Measurements from ENCODE around the gene VAV2. TPM values are rescaled to one million over a fixed set of nuclear protein-coding genes. Genes with fewer than 3 reads are reported as not detected.

VAV2 gene
- polyA plus RNA-seq, 1 of the 3 experiments (the other 2 are of a cell fraction), result 14.9 TPM

DNA sequence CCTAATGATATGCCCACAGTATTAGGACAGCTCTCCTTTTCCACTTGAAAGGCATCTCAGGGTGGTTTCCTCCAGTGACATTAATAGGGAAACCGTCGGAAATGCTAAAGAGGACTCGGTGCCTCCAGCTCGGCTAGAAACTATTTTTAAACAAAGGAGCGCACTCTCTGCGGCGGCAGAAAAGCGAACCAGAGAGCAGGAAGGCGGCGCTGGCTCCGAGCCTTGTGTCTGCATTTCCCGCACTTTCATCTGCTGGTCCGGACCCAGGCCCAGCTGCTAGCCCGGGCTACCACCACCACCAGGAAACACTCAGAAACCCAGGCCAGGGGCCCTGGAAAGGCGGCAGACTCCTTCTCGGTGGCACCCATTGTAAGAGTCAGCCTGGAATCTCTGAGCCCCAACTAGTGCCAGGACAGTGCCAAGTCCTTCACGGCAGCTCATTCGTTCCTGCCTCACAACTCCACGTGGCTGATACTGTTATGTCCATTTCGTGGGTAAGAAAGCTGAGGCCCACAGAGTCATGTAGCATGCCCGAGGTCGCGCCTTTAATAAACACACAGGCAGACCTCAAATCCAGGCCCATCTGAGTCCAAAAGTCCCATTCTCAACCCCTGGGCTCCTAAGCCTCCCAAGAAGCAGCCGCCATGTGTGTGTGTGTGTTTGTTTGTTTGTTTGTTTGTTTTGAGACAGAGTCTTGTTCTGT lies 73.9 kb downstream of the VAV2 start:
- H3K27me3 ChIP-seq (ENCODE audit: insufficient read depth), result no peaks in the 10 kb centered on the region
- POLR2A ChIA-PET, result no interaction called here
- peaks cover 0 to 31% of the 10 kb centered on the region in 2 experiments; a peak in 1 of 4 replicates for H3K4me1 ChIP-seq (ENCODE audit: control insufficient read depth in 1 of 2, insufficient read depth in 2 of 2, low read depth in 1 of 2, low read length in 1 of 2)
- H3K4me2 ChIP-seq, result no peak overlapping the region
- H4K20me1 ChIP-seq (ENCODE audit: insufficient read depth), result peaks cover 73% of the 10 kb centered on the region
- H3K9me2 ChIP-seq, result no peaks in the 10 kb centered on the region
- H3K9me3 ChIP-seq, result no peaks in the 10 kb centered on the region
- no peak for TF ChIP-seq ELF1 (IDR thresholded peaks at IDR 0.05)
- no peak for TF ChIP-seq ZBTB33 (IDR thresholded peaks at IDR 0.05; ENCODE audit: borderline replicate concordance, low read depth)
- no peak for TF ChIP-seq POLR2AphosphoS5 (IDR thresholded peaks at IDR 0.05; ENCODE audit: low read depth, low read length)
- TF ChIP-seq SIN3A (IDR thresholded peaks at IDR 0.05; ENCODE audit: borderline replicate concordance, low read depth, low read length), result no peak
- TF ChIP-seq NRF1 (IDR thresholded peaks at IDR 0.05; ENCODE audit: low read depth, low read length), result no peak
- TF ChIP-seq, protein P1, sequence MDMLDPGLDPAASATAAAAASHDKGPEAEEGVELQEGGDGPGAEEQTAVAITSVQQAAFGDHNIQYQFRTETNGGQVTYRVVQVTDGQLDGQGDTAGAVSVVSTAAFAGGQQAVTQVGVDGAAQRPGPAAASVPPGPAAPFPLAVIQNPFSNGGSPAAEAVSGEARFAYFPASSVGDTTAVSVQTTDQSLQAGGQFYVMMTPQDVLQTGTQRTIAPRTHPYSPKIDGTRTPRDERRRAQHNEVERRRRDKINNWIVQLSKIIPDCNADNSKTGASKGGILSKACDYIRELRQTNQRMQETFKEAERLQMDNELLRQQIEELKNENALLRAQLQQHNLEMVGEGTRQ (IDR thresholded peaks at IDR 0.05; ENCODE audit: borderline replicate concordance, low read depth, low read length), result no peak
- TF ChIP-seq GABPA (IDR thresholded peaks at IDR 0.05; ENCODE audit: low read depth), result no peak
- no peak for TF ChIP-seq USF1 (IDR thresholded peaks at IDR 0.05; ENCODE audit: borderline replicate concordance, low read depth)
- no peak for TF ChIP-seq TEAD4 (IDR thresholded peaks at IDR 0.05; ENCODE audit: borderline replicate concordance, insufficient read depth)
- TF ChIP-seq, protein P2, sequence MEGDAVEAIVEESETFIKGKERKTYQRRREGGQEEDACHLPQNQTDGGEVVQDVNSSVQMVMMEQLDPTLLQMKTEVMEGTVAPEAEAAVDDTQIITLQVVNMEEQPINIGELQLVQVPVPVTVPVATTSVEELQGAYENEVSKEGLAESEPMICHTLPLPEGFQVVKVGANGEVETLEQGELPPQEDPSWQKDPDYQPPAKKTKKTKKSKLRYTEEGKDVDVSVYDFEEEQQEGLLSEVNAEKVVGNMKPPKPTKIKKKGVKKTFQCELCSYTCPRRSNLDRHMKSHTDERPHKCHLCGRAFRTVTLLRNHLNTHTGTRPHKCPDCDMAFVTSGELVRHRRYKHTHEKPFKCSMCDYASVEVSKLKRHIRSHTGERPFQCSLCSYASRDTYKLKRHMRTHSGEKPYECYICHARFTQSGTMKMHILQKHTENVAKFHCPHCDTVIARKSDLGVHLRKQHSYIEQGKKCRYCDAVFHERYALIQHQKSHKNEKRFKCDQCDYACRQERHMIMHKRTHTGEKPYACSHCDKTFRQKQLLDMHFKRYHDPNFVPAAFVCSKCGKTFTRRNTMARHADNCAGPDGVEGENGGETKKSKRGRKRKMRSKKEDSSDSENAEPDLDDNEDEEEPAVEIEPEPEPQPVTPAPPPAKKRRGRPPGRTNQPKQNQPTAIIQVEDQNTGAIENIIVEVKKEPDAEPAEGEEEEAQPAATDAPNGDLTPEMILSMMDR (IDR thresholded peaks at IDR 0.05), result no peak
- TF ChIP-seq FOXJ3 (CRISPR knock-in tag; IDR thresholded peaks at IDR 0.05), result no peak
- TF ChIP-seq, protein P3, sequence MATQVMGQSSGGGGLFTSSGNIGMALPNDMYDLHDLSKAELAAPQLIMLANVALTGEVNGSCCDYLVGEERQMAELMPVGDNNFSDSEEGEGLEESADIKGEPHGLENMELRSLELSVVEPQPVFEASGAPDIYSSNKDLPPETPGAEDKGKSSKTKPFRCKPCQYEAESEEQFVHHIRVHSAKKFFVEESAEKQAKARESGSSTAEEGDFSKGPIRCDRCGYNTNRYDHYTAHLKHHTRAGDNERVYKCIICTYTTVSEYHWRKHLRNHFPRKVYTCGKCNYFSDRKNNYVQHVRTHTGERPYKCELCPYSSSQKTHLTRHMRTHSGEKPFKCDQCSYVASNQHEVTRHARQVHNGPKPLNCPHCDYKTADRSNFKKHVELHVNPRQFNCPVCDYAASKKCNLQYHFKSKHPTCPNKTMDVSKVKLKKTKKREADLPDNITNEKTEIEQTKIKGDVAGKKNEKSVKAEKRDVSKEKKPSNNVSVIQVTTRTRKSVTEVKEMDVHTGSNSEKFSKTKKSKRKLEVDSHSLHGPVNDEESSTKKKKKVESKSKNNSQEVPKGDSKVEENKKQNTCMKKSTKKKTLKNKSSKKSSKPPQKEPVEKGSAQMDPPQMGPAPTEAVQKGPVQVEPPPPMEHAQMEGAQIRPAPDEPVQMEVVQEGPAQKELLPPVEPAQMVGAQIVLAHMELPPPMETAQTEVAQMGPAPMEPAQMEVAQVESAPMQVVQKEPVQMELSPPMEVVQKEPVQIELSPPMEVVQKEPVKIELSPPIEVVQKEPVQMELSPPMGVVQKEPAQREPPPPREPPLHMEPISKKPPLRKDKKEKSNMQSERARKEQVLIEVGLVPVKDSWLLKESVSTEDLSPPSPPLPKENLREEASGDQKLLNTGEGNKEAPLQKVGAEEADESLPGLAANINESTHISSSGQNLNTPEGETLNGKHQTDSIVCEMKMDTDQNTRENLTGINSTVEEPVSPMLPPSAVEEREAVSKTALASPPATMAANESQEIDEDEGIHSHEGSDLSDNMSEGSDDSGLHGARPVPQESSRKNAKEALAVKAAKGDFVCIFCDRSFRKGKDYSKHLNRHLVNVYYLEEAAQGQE (IDR thresholded peaks at IDR 0.05; ENCODE audit: low read depth, low read length), result no peak
- no peak for TF ChIP-seq RXRA (IDR thresholded peaks at IDR 0.05; ENCODE audit: borderline replicate concordance, low read depth)
- no peak for TF ChIP-seq RFX5 (IDR thresholded peaks at IDR 0.05; ENCODE audit: low read length)
- TF ChIP-seq SMC3 (IDR thresholded peaks at IDR 0.05; ENCODE audit: low read depth, low read length), result no peak
- no peak for TF ChIP-seq FOSL2 (IDR thresholded peaks at IDR 0.05; ENCODE audit: borderline replicate concordance, low read depth)
- TF ChIP-seq, protein P4, sequence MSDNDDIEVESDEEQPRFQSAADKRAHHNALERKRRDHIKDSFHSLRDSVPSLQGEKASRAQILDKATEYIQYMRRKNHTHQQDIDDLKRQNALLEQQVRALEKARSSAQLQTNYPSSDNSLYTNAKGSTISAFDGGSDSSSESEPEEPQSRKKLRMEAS (IDR thresholded peaks at IDR 0.05; ENCODE audit: low read depth), result no peak
- no peak for TF ChIP-seq RAD21 (IDR thresholded peaks at IDR 0.05; ENCODE audit: low read length)
- no peak for DNase-seq
- no peaks in the 10 kb centered on the region for H3F3A ChIP-seq (replicated peaks; ENCODE audit: insufficient read depth)
- CTCF ChIA-PET, result interaction anchor here (0.9 to 1.2 kb wide), 2 partner anchors 76 to 125 kb away, joined by 3 read pairs; no protein-coding TSS in a partner anchor
- no peak overlapping the region for H3K9ac ChIP-seq
- no peak overlapping the region for H2AFZ ChIP-seq (ENCODE audit: low read depth)
- H3K36me3 ChIP-seq (replicated peaks in 1 of 2; ENCODE audit: control insufficient read depth in 1 of 2, insufficient read depth in 2 of 2, low read length in 1 of 2), result no peaks in the 10 kb centered on the region
- H3K79me2 ChIP-seq (ENCODE audit: insufficient read depth), result peaks cover 95% of the 10 kb centered on the region
- no peak overlapping the region for H3K4me3 ChIP-seq (ENCODE audit: low read depth in 2 of 2, low read length in 1 of 2)
- H3K27ac ChIP-seq (ENCODE audit: low read depth in 2 of 2, low read length in 1 of 2), result no peak overlapping the region; a peak in 1 of 4 replicates
- 96% methylated on average over 16 of the region's 24 CpGs for WGBS (ENCODE audit: low lambda C conversion rate)

Data from SK-N-SH (cell line).